ENCODE results near the gene NALF2.

NALF2 gene

GRCh38 chrX:69530306-69530705 lies 26.2 kb downstream of the NALF2 start:
- no peak for FAIRE-seq
- TF ChIP-seq, protein P1, sequence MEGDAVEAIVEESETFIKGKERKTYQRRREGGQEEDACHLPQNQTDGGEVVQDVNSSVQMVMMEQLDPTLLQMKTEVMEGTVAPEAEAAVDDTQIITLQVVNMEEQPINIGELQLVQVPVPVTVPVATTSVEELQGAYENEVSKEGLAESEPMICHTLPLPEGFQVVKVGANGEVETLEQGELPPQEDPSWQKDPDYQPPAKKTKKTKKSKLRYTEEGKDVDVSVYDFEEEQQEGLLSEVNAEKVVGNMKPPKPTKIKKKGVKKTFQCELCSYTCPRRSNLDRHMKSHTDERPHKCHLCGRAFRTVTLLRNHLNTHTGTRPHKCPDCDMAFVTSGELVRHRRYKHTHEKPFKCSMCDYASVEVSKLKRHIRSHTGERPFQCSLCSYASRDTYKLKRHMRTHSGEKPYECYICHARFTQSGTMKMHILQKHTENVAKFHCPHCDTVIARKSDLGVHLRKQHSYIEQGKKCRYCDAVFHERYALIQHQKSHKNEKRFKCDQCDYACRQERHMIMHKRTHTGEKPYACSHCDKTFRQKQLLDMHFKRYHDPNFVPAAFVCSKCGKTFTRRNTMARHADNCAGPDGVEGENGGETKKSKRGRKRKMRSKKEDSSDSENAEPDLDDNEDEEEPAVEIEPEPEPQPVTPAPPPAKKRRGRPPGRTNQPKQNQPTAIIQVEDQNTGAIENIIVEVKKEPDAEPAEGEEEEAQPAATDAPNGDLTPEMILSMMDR (IDR thresholded peaks at IDR 0.05; ENCODE audit: insufficient read depth, missing control alignments): no peak
- DNase-seq (ENCODE audit: insufficient read length, low spot score): no peak

- DNase-seq (ENCODE audit: insufficient read length, low spot score) (no peak), FAIRE-seq (no peak)
- TF ChIP-seq, protein P1 (IDR thresholded peaks at IDR 0.05; ENCODE audit: insufficient read depth, missing control alignments): no peak
Observed at GRCh38 chrX:69531031-69531755, 27.1 kb downstream of the NALF2 start.

GRCh38 chrX:69535661-69536060 lies 31.5 kb downstream of the NALF2 start:
- DNase-seq (ENCODE audit: insufficient read length, low spot score): no peak
- TF ChIP-seq, protein P1 (IDR thresholded peaks at IDR 0.05; ENCODE audit: insufficient read depth, missing control alignments): no peak
- no peak for FAIRE-seq

DNA sequence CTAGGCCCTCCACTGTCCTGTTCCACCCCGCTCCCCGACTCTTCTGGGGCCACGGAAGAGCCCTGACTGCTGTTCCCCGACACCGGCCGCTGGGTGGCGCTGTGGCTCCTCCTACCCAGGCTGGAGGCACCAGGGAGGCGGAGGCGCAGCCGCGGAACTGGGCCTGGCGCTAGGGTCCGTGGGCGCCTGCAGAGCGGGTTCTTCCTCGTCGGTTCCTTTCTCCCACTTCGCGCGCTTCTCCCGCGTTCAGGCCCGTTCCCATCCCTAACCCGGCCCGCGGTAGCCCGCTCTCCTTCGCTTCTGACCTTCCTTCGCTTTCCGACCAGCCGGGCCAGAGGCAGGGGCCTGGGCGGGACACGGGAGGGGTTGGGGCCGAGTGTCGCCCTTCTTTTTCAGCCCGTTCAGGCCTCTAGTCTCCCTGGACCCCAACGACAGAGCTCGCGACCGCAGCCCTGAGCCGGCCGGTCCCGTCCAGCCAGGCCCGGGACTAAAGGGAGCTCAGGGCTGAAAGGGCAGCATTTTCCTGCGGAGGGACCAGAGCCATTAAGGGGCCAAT lies 34.3 kb downstream of the NALF2 start:
- TF ChIP-seq, protein P1 (IDR thresholded peaks at IDR 0.05; ENCODE audit: insufficient read depth, missing control alignments): peak; percentile 23
- FAIRE-seq: no peak
- DNase-seq (ENCODE audit: insufficient read length, low spot score): peak; percentile 57

- DNase-seq (ENCODE audit: insufficient read length, low spot score) (no peak), FAIRE-seq (no peak)
- TF ChIP-seq, protein P1 (IDR thresholded peaks at IDR 0.05; ENCODE audit: insufficient read depth, missing control alignments): no peak
Observed at GRCh38 chrX:69539437-69539836, 35.3 kb downstream of the NALF2 start.

DNA sequence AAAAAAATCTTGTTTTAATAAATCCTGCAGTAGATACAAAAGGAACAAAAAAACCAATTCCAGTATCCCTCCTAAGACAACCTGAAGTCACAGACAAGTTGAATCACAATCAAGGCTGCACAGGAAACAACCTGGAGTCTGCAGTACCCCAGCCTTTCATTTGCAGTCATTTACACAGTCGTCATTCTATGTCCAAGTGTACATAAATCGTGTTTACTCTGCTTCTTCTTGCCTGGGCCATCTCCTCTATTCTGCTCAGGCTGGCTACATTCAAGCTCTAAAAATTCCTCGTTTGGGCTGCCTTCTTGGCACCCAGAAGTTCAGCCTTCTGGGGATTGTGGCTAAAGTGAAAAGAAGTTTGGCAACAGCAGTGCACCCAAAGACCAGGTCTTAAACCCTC lies 37.8 kb downstream of the NALF2 start:
- FAIRE-seq: no peak
- no peak for DNase-seq (ENCODE audit: insufficient read length, low spot score)
- TF ChIP-seq, protein P1 (IDR thresholded peaks at IDR 0.05; ENCODE audit: insufficient read depth, missing control alignments): no peak

- no peak for FAIRE-seq
- DNase-seq (ENCODE audit: insufficient read length, low spot score): no peak
- TF ChIP-seq, protein P1 (IDR thresholded peaks at IDR 0.05; ENCODE audit: insufficient read depth, missing control alignments): no peak
Observed at GRCh38 chrX:69543572-69543971, 39.4 kb downstream of the NALF2 start.

Data from D721Med (cell line).